Measurements from ENCODE around the gene ZEB2. TPM values are rescaled to one million over a fixed set of nuclear protein-coding genes. Genes with fewer than 3 reads are reported as not detected.

The ZEB2 gene
- total RNA-seq, 1 donor from 2014 or later = 106 TPM

GRCh38 chr2:144471305-144472045 lies 48.4 kb downstream of the ZEB2 start:
- Mint-ChIP-seq H3K27ac (peak overlapping the region; percentile 79), H3K9me3 (no peaks in the 10 kb centered on the region), H3K4me3 (peak overlapping the region; percentile 41), H3K4me1 (peaks cover 35% of the 10 kb centered on the region), H3K27me3 (ENCODE audit: insufficient read depth, low read depth) (no peaks in the 10 kb centered on the region), H3K36me3 (peaks cover 5% of the 10 kb centered on the region)
- Histone ChIP-seq H3K4me1 (peaks cover 73% of the 10 kb centered on the region), H3K4me2 (peak overlapping the region; percentile 70), H4K20me1 (ENCODE audit: low read depth) (peaks cover 100% of the 10 kb centered on the region), H3K9me3 (ENCODE audit: low read depth) (no peaks in the 10 kb centered on the region), H3K36me3 (no peaks in the 10 kb centered on the region), H3K27ac (peak overlapping the region; percentile 57), H2AFZ (replicated peaks) (no peak overlapping the region), H3F3A (ENCODE audit: low read depth) (peaks cover 61% of the 10 kb centered on the region), H3K79me2 (ENCODE audit: low read depth) (peaks cover 100% of the 10 kb centered on the region), H3K9ac (no peak overlapping the region), H3K4me3 (peak overlapping the region; percentile 15), H3K27me3 (no peaks in the 10 kb centered on the region)
- TF ChIP-seq CTCF (IDR thresholded peaks at IDR 0.05) (no peak), EZH2phosphoT487 (IDR thresholded peaks at IDR 0.05) (no peak), EZH2 (IDR thresholded peaks at IDR 0.05) (no peak)
- DNase-seq (ENCODE audit: low spot score) = peak; percentile 35

GRCh38 chr2:144470816-144471215 lies 49.1 kb downstream of the ZEB2 start:
- H3K4me3 Mint-ChIP-seq = peak overlapping the region; percentile 41

GRCh38 chr2:144470334-144470733 lies 49.6 kb downstream of the ZEB2 start:
- peaks cover 5% of the 10 kb centered on the region for H3K36me3 Mint-ChIP-seq
- no peak overlapping the region for H3K4me3 Mint-ChIP-seq
- Histone ChIP-seq H3K79me2 (ENCODE audit: low read depth) (peaks cover 100% of the 10 kb centered on the region), H3K9me3 (ENCODE audit: low read depth) (no peaks in the 10 kb centered on the region), H3K36me3 (no peaks in the 10 kb centered on the region), H3K27ac (peak overlapping the region; percentile 57), H3K9ac (no peak overlapping the region), H3K4me3 (no peak overlapping the region), H3K4me2 (peak overlapping the region; percentile 70), H2AFZ (replicated peaks) (no peak overlapping the region), H4K20me1 (ENCODE audit: low read depth) (peaks cover 100% of the 10 kb centered on the region), H3K27me3 (no peaks in the 10 kb centered on the region), H3K4me1 (peaks cover 73% of the 10 kb centered on the region), H3F3A (ENCODE audit: low read depth) (peaks cover 61% of the 10 kb centered on the region)
- no peak for TF ChIP-seq EZH2 (IDR thresholded peaks at IDR 0.05)
- TF ChIP-seq EZH2phosphoT487 (IDR thresholded peaks at IDR 0.05) = no peak
- no peak for TF ChIP-seq CTCF (IDR thresholded peaks at IDR 0.05)
- no peak for DNase-seq (ENCODE audit: low spot score)
- peaks cover 34% of the 10 kb centered on the region for H3K4me1 Mint-ChIP-seq
- no peaks in the 10 kb centered on the region for H3K27me3 Mint-ChIP-seq (ENCODE audit: insufficient read depth, low read depth)
- H3K9me3 Mint-ChIP-seq = no peaks in the 10 kb centered on the region
- peak overlapping the region; percentile 79 for H3K27ac Mint-ChIP-seq

More at GRCh38 chr2:144470816-144471215, 49.1 kb downstream of the ZEB2 start:
- Mint-ChIP-seq H3K36me3 (peaks cover 5% of the 10 kb centered on the region), H3K9me3 (no peaks in the 10 kb centered on the region), H3K4me1 (peaks cover 35% of the 10 kb centered on the region), H3K27ac (peak overlapping the region; percentile 79), H3K27me3 (ENCODE audit: insufficient read depth, low read depth) (no peaks in the 10 kb centered on the region)
- Histone ChIP-seq H3K4me1 (peaks cover 73% of the 10 kb centered on the region), H2AFZ (replicated peaks) (no peak overlapping the region), H3K79me2 (ENCODE audit: low read depth) (peaks cover 100% of the 10 kb centered on the region), H3F3A (ENCODE audit: low read depth) (peaks cover 61% of the 10 kb centered on the region), H4K20me1 (ENCODE audit: low read depth) (peaks cover 100% of the 10 kb centered on the region), H3K9me3 (ENCODE audit: low read depth) (no peaks in the 10 kb centered on the region), H3K4me3 (peak overlapping the region; percentile 15), H3K36me3 (no peaks in the 10 kb centered on the region), H3K27ac (peak overlapping the region; percentile 57), H3K27me3 (no peaks in the 10 kb centered on the region), H3K9ac (no peak overlapping the region), H3K4me2 (peak overlapping the region; percentile 70)
- TF ChIP-seq EZH2phosphoT487 (IDR thresholded peaks at IDR 0.05) = no peak
- TF ChIP-seq EZH2 (IDR thresholded peaks at IDR 0.05) = no peak
- no peak for TF ChIP-seq CTCF (IDR thresholded peaks at IDR 0.05)
- no peak for DNase-seq (ENCODE audit: low spot score)
